HUES6 (cell line): ENCODE data around the gene NDUFB6.
A peak's percentile ranks its signal among the peaks of the same experiment; 100 is the strongest.

ENCODE experiments used
- H3K27ac ChIP-seq: 2 replicates; pipeline ENCODE4 v1.7.0; 2013; ENCODE audit warnings: low read depth, mild to moderate bottlenecking, low read length, inconsistent platforms
- H3K27me3 ChIP-seq: 2 replicates; pipeline ENCODE4 v1.6.1; 2013; ENCODE audit warnings: low read length; ENCODE audit not compliant: control insufficient read depth, insufficient read depth
- H3K36me3 ChIP-seq: 2 replicates; pipeline ENCODE4 v1.6.1; 2013; ENCODE audit warnings: low read length; ENCODE audit not compliant: control insufficient read depth, insufficient read depth
- H3K4me1 ChIP-seq: 2 replicates; pipeline ENCODE4 v1.6.1; 2013; ENCODE audit warnings: low read length; ENCODE audit not compliant: control insufficient read depth, insufficient read depth
- H3K4me3 ChIP-seq: 2 replicates; pipeline ENCODE4 v1.5.1; 2013; ENCODE audit warnings: low read depth, low read length
- H3K9ac ChIP-seq: one replicate; pipeline ENCODE4 v1.6.1; 2013; ENCODE audit warnings: mild to moderate bottlenecking, low read length
- H3K9me3 ChIP-seq: 2 replicates; pipeline ENCODE4 v1.6.1; 2013; ENCODE audit warnings: low read depth, low read length; ENCODE audit not compliant: control insufficient read depth, insufficient read depth

The NDUFB6 gene

DNA sequence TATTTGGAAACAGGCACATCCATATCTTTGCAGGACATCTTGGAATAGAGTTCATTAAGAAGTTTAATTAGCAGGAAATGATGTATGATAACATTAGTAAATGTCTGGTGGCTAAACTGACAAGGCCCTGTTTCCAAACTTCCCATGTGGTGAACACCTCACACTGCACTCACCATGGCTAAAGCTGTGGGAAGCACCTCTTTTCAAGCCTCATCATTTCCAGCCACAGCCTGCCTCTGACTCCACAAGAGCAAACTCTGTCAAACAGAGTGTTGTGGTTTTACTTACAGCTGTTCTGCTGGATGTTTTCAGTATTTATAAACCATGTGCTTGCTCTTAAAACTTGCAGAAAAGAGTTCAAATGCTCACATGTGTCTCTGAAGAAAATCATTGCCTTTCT is 14.9 kb upstream of the NDUFB6 start:
- Histone ChIP-seq H3K9me3 (no peaks in the 10 kb centered on the region), H3K4me1 (no peaks in the 10 kb centered on the region), H3K9ac (no peak overlapping the region), H3K36me3 (no peaks in the 10 kb centered on the region), H3K27me3 (no peaks in the 10 kb centered on the region), H3K27ac (no peak overlapping the region), H3K4me3 (no peak overlapping the region)

DNA sequence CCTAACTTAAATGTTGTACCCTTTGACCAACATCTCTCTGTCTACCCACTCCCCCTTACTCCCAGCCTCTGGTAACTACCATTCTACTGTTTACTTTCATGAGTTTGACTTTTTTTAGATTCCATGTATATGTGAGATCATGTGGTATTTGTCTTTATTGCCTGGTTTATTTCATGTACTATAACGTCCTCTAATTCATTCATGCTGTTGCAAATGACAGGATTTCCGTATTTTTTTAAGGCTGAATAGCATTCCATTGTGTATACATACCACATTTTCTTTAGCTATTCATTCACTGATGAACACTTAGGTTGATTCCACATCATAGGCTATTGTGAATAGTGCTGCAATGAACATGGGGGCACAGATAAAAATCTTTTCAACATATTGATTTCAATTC is 11.8 kb upstream of the NDUFB6 start:
- Histone ChIP-seq H3K9ac (no peak overlapping the region), H3K4me3 (no peak overlapping the region), H3K9me3 (no peaks in the 10 kb centered on the region), H3K36me3 (no peaks in the 10 kb centered on the region), H3K4me1 (0 out of 2 replicates have a peak, but pooled peaks cover 8% of the 10 kb centered on the region), H3K27me3 (no peaks in the 10 kb centered on the region), H3K27ac (no peak overlapping the region)

DNA sequence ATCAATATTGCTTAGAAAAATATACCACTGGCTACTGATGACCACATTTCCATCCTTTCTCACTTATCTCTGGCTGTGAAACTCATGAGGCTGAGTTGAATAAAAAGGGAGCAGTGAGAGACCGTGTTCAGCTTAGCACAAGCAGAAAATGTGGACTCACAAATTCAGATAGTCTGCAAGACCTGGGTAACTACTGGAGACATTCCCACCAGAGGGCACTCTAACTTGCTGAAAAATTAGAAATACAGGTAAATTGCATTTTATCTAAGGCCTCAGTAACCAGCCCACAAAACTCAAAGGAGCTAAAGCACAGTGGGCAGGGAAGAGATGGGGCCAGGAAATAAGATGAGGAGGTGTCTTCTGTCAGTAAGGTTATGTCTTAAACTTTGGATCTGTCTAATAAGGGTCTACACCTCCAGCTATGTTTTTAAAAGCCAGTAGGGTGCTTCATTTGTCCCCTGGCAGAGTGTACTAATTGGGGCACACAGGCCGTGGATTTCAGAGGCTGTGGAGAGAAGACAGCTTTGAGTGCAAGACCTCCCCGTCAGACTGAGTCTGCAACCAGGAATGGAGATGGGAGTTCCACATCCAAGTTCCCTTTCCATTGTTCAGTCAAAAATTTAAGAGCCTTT is 8.7 kb upstream of the NDUFB6 start:
- no peaks in the 10 kb centered on the region for H3K27me3 ChIP-seq
- H3K9me3 ChIP-seq: no peaks in the 10 kb centered on the region
- H3K36me3 ChIP-seq: no peaks in the 10 kb centered on the region
- H3K4me1 ChIP-seq: peaks cover 13% of the 10 kb centered on the region; the same call in 1 of the 2 replicates
- no peak overlapping the region for H3K9ac ChIP-seq
- no peak overlapping the region for H3K27ac ChIP-seq
- no peak overlapping the region for H3K4me3 ChIP-seq

DNA sequence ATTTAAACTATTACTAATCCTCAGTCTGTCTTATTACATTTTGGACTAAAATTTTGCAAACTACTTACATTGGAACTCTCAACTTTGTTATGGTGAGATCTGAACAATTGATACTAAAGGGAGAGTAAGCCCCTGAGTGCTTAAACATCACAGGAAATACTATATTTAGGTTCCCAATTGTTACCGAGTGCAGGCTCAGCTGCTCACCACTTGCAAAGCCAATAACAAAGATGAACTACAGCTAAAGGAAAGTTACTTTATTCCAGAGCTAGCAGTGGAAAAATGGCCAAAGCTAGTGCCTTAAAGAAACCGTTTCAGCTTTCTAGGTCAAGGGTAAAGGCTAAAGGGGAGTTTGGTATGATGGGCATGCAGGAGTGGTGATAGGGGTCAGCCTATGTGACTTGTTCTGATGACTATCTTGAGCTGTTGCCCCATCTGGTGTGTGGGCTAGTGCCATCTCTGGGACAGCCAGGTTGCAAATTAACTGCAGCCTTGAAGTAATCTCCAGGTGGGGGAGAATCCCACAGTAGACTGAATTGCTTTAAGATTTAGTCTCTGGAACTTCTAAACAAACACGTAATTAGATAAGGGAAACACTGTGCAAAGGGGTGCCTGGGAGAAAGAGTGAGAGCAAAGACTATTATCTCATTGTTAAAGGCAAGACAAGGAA is 7.8 kb upstream of the NDUFB6 start:
- H3K4me1 ChIP-seq: peaks cover 13% of the 10 kb centered on the region; the same call in 1 of the 2 replicates
- H3K27me3 ChIP-seq: no peaks in the 10 kb centered on the region
- H3K36me3 ChIP-seq: no peaks in the 10 kb centered on the region
- H3K4me3 ChIP-seq: no peak overlapping the region
- H3K9ac ChIP-seq: no peak overlapping the region
- no peaks in the 10 kb centered on the region for H3K9me3 ChIP-seq
- H3K27ac ChIP-seq: no peak overlapping the region

DNA sequence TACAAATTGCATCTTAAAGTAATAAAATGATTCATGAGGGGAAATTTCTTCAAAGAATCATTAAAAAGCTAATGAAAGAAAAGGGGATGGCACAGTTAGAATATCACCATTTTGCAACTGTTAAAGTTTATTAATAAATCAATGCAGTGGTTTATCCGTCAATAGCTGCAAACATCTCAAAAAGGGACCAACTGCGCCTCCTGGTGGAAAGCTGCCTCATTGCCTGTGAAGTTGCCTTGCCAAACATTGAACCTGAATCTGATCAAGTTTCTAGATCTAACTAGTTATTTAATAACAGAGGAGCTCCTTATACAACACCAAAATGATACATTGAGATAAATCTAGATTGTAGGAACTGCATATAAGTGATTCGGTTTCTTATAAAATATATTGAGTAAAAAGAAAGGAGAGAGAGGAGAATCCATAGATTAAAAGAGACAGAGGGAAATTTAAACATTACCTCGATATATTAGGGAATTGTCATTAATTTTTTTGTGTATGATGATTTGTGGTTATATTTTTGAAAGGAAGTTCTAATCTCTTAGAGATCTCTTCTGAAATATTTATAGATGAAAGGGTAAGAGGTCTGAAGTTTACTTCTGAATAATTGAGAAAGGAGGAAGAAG is 6.9 kb upstream of the NDUFB6 start:
- H3K27me3 ChIP-seq: no peaks in the 10 kb centered on the region
- H3K9ac ChIP-seq: no peak overlapping the region
- no peak overlapping the region for H3K4me3 ChIP-seq
- no peaks in the 10 kb centered on the region for H3K9me3 ChIP-seq
- H3K27ac ChIP-seq: no peak overlapping the region
- no peaks in the 10 kb centered on the region for H3K36me3 ChIP-seq
- peaks cover 13% of the 10 kb centered on the region; the same call in 1 of the 2 replicates for H3K4me1 ChIP-seq

DNA sequence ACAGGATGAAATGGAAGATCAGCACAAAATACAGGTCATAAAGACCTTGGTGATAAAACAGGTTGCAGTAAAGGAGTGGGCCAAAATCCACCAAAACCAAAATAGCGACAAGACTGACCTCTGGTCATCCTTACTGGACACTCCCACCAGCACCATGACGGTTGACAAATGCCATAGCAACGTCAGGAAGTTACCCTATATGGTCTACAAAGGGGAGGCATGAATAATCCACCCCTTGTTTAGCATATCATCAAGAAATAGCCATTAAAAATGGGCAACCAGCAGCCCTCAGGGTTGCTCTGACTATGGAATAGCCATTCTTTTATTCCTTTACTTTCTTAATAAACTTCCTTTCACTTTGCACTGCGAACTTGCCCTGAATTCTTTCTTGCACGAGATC is 6.0 kb upstream of the NDUFB6 start:
- no peaks in the 10 kb centered on the region for H3K27me3 ChIP-seq
- H3K4me3 ChIP-seq: no peak overlapping the region
- no peak overlapping the region for H3K9ac ChIP-seq
- no peaks in the 10 kb centered on the region for H3K36me3 ChIP-seq
- H3K27ac ChIP-seq: no peak overlapping the region
- no peaks in the 10 kb centered on the region for H3K9me3 ChIP-seq
- peaks cover 13% of the 10 kb centered on the region; the same call in 1 of the 2 replicates for H3K4me1 ChIP-seq

DNA sequence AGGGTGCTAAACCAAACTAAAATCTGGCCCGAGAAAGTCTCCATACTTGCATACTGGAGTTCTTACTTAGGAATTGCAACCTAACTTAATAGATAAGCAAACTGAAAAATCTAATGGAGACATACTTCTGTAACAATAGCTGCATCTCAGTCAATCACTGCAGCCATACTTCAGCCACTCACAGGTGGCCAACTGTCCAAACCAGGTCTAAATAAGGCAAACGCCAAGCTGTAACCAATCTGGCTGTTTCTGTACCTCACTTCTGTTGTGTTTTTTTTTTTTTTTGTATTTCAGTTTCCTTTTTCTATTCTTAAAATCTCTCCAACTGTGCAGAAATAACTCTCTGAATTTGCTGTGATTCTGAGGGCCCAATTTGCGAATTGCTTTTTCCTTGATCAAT is 4.4 kb upstream of the NDUFB6 start:
- no peak overlapping the region for H3K27ac ChIP-seq
- no peak overlapping the region for H3K4me3 ChIP-seq
- H3K36me3 ChIP-seq: no peaks in the 10 kb centered on the region
- no peaks in the 10 kb centered on the region for H3K27me3 ChIP-seq
- no peak overlapping the region for H3K9ac ChIP-seq
- peaks cover 13% of the 10 kb centered on the region; the same call in 1 of the 2 replicates for H3K4me1 ChIP-seq
- H3K9me3 ChIP-seq: no peaks in the 10 kb centered on the region

DNA sequence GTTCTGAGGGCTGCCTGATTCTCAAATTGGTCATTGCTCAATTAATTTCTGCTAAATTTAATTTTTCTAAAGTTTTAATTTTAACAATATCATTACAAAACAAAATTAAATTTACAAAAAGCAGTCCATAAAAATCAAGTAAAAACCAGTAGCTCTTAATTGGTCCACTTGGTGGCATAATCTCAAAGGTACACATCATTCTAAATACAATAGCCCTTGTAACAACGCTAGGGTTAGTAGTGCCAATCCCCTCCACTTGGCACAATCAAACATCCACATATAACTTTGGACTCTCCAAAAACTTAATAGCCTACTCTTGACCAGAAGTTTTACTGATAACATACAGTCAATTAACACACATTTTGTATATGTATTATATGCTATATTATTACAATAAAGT is 1.9 kb upstream of the NDUFB6 start:
- Histone ChIP-seq H3K9me3 (no peaks in the 10 kb centered on the region), H3K4me3 (no peak overlapping the region), H3K36me3 (peaks cover 5% of the 10 kb centered on the region), H3K9ac (no peak overlapping the region), H3K27me3 (no peaks in the 10 kb centered on the region), H3K27ac (no peak overlapping the region), H3K4me1 (peaks cover 11% of the 10 kb centered on the region; the same call in 1 of the 2 replicates)

DNA sequence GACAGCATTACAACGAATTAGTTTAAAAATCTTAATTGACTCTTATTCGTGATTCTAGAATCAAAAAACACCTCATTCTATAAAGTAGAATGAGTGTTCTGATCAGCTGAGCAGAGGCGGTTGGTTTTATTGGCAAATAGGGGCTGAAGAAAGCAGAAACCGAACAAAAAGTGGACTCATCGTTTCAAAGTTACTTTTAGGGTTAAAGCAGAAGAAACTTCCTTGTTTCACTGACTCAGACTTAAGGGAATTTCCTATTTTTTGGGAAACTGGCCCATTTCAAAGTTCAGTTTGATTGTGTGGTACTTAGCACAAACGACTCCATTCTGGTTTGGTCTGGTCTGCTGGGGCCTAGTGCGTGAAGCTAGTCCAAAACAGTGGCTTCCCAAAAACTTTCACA is 862 bp upstream of the NDUFB6 start:
- Histone ChIP-seq H3K27ac (no peak overlapping the region), H3K27me3 (no peaks in the 10 kb centered on the region), H3K9ac (no peak overlapping the region), H3K36me3 (peaks cover 5% of the 10 kb centered on the region), H3K4me3 (peak overlapping the region; percentile 82; the same call in 1 of the 2 replicates), H3K4me1 (peaks cover 11% of the 10 kb centered on the region; the same call in 1 of the 2 replicates), H3K9me3 (no peaks in the 10 kb centered on the region)

DNA sequence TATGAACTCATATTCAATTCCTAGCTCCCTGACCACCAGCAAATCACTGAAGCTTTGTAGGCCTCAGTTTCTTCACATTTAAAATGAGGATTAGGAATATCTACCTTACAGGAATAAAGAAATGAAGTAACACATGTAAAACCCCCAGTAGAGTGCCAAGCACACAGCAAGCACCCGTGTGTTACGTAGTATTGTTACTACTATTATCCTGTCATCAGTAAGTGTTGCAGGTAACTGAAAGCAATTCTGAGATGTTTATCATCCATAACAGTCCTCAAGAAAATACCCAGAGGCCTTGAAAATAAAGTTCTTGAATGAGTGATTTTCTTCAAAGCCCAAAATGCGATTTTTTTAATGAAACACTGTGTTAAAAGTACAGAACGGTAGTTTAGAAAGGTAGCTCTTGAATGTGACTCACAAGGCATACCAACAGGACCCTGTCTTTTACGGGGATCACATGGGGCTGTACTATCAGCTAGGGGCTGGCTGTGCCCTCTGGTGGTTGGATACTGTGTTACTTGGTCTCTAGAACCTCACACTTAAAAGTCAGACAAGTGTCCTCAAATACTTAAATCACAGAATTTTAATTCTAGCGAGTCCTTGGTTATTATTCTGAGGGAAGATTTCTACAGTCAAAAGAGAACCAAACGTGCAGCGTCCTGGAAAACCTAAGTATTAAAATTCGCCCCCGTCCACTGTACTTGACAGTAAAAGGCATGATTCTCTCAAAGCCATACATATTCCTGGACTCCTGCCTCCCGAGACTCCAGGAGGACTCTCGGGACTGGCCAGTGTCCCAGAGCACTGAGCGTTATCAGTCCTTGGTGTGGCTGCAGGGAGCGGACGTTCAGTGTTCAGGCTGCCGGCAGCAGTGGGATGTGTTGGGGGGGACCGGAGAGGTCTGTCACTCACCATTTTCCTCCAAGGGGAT is 725 bp downstream of the NDUFB6 start:
- peaks cover 8% of the 10 kb centered on the region for H3K36me3 ChIP-seq
- no peaks in the 10 kb centered on the region for H3K27me3 ChIP-seq
- H3K27ac ChIP-seq: no peak overlapping the region; the same call in 1 of the 2 replicates
- H3K4me1 ChIP-seq: peaks cover 6% of the 10 kb centered on the region; the same call in 1 of the 2 replicates
- no peaks in the 10 kb centered on the region for H3K9me3 ChIP-seq
- peak overlapping the region; percentile 82 for H3K4me3 ChIP-seq
- peak overlapping the region; percentile 72 for H3K9ac ChIP-seq
